Brain microvascular endothelial cell (primary cell): ENCODE measurements around the gene CLEC1A.

Source experiments
- DNase-seq: peaks from one replicate; pipeline ENCODE4 v3.0.0-alpha.2; 2020
- H3K27ac ChIP-seq: fragments of 250-450 bp; sonication (Bioruptor Pico); 2 replicates; pipeline ENCODE4 v1.5.1; 2020; ENCODE audit warnings: mild to moderate bottlenecking, moderate library complexity
- H3K27me3 ChIP-seq: fragments of 250-450 bp; sonication (Bioruptor Pico); replicated peaks from 2 replicates; pipeline ENCODE4 v1.5.1; 2020; ENCODE audit warnings: mild to moderate bottlenecking
- H3K36me3 ChIP-seq: fragments of 250-450 bp; sonication (Bioruptor Pico); replicated peaks from 2 replicates; pipeline ENCODE4 v1.5.1; 2020; ENCODE audit warnings: mild to moderate bottlenecking
- H3K4me3 ChIP-seq: 2 replicates; pipeline ENCODE4 v1.5.1; 2011; ENCODE audit warnings: low read depth, mild to moderate bottlenecking, control low read depth, low read length, moderate library complexity
- CTCF ChIP-seq: IDR thresholded peaks from 2 replicates; pipeline ENCODE4 v1.5.1; 2011; ENCODE audit warnings: low read depth, mild to moderate bottlenecking, moderate library complexity, low read length, control low read depth, inconsistent platforms; ENCODE audit errors: missing control alignments
- in situ Hi-C: cut with HindIII; loops from 2 replicates; pipeline ENCODE4 v1.10.0; 2017; ENCODE audit warnings: low sequenced_read_pairs, low pct_ligation_motif_present

Gene CLEC1A

DNA sequence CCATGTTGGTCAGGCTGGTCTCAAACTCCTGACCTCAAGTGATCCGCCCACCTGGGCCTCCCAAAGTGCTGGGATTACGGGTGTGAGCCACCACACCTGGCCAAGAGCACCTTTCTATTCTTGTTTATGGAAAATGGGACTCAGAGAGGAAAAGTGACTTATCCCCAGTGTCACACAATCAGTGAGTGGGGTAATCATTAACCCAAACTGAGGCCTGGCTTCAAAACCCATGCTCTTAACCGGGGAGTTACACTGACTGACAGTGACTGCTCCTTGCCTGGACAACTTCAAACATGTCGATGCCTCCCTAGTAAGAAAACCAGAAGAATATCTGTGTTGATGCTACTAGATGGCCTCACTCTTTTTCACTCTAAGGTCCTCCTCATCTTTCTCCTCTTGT lies 23.9 kb upstream of the CLEC1A start:
- Histone ChIP-seq H3K27ac (no peak overlapping the region), H3K36me3 (no peaks in the 10 kb centered on the region), H3K27me3 (no peaks in the 10 kb centered on the region), H3K4me3 (no peak overlapping the region)
- DNase-seq = no peak
- TF ChIP-seq CTCF = no peak
- in situ Hi-C loops = no loop called here

DNA sequence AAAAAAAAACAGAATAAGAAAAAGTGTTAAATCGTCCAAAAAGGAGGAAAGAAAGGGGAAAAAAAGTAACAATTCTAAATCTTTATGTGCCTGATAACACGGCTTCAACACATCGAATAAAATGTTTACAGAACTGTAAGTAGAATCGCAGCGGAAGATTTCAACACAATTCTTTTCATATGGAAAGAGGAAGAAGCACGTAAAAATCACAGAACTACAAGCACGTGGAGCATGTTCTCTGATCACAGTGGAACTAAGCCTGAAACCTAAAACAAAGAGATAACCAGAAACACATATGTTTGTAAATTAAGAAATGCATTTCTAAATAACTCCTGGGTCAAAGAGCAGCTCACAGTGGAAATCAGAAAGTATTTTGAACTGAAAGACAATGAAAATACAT lies 22.5 kb upstream of the CLEC1A start:
- no peak overlapping the region for H3K27ac ChIP-seq
- no peak overlapping the region for H3K4me3 ChIP-seq
- in situ Hi-C loops = no loop called here
- no peak for TF ChIP-seq CTCF
- no peaks in the 10 kb centered on the region for H3K36me3 ChIP-seq
- DNase-seq = no peak
- no peaks in the 10 kb centered on the region for H3K27me3 ChIP-seq

GRCh38 chr12:10119066-10119465 lies 20.3 kb upstream of the CLEC1A start:
- no peak overlapping the region for H3K27ac ChIP-seq
- no peak for TF ChIP-seq CTCF
- DNase-seq = no peak
- H3K4me3 ChIP-seq = no peak overlapping the region
- H3K27me3 ChIP-seq = no peaks in the 10 kb centered on the region
- in situ Hi-C loops = no loop called here
- H3K36me3 ChIP-seq = no peaks in the 10 kb centered on the region

- H3K36me3 ChIP-seq = no peaks in the 10 kb centered on the region
- no peak overlapping the region for H3K4me3 ChIP-seq
- DNase-seq = no peak
- TF ChIP-seq CTCF = no peak
- in situ Hi-C loops = no loop called here
- no peak overlapping the region for H3K27ac ChIP-seq
- H3K27me3 ChIP-seq = no peaks in the 10 kb centered on the region
These were observed 17.1 kb upstream of the CLEC1A start for GRCh38 chr12:10115890-10116289.

DNA sequence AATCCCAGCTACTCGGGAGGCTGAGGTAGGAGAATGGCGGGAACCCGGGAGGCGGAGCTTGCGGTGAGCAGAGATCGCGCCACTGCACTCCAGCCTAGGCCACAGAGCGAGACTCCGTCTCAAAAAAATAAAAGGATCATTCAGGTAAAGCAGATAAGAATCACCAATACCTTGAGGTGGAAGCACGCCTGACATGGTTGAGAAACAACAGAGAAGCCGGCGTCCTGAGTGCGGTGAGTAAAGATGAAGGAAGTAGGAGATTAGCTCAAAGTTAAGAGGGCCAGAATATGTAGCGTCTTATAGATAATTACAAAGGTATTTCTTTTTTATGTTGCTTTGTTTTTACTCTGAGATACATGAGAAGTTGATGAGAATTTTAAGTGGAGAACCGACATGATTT lies 16.5 kb upstream of the CLEC1A start:
- in situ Hi-C loops = no loop called here
- H3K27me3 ChIP-seq = no peaks in the 10 kb centered on the region
- H3K36me3 ChIP-seq = no peaks in the 10 kb centered on the region
- H3K27ac ChIP-seq = no peak overlapping the region
- H3K4me3 ChIP-seq = no peak overlapping the region
- no peak for TF ChIP-seq CTCF
- DNase-seq = no peak

DNA sequence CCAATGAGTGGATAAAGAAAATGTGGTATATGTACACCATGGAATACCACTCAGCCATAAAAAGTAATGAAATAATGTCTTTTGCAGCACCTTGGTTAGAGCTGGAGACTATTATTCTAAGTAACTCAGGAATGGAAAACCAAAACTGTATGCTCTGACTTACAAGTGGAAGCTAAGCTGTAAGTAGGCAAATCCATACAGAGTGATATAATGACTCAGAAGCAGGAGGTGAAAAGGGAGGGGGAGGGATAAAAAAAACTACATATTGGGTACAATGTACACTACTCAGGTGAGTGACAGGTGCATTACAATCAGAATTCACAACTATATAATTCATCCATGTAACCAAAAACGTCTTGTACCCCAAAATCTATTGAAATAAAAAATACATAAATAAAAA lies 15.1 kb upstream of the CLEC1A start:
- Histone ChIP-seq H3K27me3 (no peaks in the 10 kb centered on the region), H3K36me3 (no peaks in the 10 kb centered on the region), H3K27ac (no peak overlapping the region), H3K4me3 (no peak overlapping the region)
- DNase-seq = no peak
- TF ChIP-seq CTCF = no peak
- in situ Hi-C loops = no loop called here
